ENCODE results near the gene ANKDD1A. TPM values are rescaled to one million over a fixed set of nuclear protein-coding genes. Genes with fewer than 3 reads are reported as not detected.

ANKDD1A gene
- total and polyA plus RNA-seq, 2 donors (not counting 1 experiment from before 2014, with no cell fraction given) = 8.2 to 13.2 TPM

DNA sequence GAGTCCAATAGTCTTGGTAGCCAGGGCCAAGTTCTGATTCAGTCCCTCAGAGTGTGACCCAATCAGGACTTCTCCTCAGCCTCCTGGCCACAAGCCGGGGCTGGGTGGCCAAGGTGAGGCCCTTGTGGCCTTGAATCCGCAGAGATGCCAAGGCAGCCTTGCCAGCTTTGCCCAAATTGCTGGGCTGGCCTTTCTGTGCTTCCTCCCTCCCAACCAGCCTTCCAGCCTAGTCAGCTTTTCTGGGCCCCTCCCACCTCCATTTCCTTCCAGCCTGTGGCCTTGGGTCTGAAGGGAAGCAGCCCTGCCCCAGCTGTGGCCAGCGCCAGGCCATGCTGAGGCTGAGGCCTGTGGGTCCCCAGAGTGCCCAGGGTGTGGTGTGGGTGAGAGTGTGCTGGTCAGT lies 34.3 kb upstream of the ANKDD1A start:
- Histone ChIP-seq H3K9me3 (ENCODE audit: control insufficient read depth, insufficient read depth, low read depth, low read length) (no peaks in the 10 kb centered on the region), H3K4me2 (ENCODE audit: extremely low read depth, insufficient read depth, low read length) (no peak overlapping the region), H3K27ac (ENCODE audit: insufficient read depth, low read length) (no peak overlapping the region), H3K4me3 (replicated peaks in 1 of 4; ENCODE audit: control extremely low read depth in 1 of 4, insufficient read depth in 1 of 4, low read depth in 3 of 4, low read length in 4 of 4) (no peak overlapping the region), H3K9ac (ENCODE audit: insufficient read depth, low read length) (no peak overlapping the region), H3K79me2 (ENCODE audit: control insufficient read depth, insufficient read depth, low read length) (no peaks in the 10 kb centered on the region), H2AFZ (ENCODE audit: low read length) (no peak overlapping the region), H3K4me1 (ENCODE audit: control insufficient read depth, extremely low read depth, insufficient read depth, low read length) (peaks cover 15% of the 10 kb centered on the region), H3K36me3 (ENCODE audit: control insufficient read depth, insufficient read depth, low read length) (no peaks in the 10 kb centered on the region), H4K20me1 (ENCODE audit: control insufficient read depth, extremely low read depth, insufficient read depth, low read length) (no peaks in the 10 kb centered on the region), H3K27me3 (ENCODE audit: control insufficient read depth, insufficient read depth, low read length) (no peaks in the 10 kb centered on the region)
- TF ChIP-seq EZH2 (IDR thresholded peaks at IDR 0.05; ENCODE audit: low read length, missing control alignments) = no peak
- TF ChIP-seq, protein P1, sequence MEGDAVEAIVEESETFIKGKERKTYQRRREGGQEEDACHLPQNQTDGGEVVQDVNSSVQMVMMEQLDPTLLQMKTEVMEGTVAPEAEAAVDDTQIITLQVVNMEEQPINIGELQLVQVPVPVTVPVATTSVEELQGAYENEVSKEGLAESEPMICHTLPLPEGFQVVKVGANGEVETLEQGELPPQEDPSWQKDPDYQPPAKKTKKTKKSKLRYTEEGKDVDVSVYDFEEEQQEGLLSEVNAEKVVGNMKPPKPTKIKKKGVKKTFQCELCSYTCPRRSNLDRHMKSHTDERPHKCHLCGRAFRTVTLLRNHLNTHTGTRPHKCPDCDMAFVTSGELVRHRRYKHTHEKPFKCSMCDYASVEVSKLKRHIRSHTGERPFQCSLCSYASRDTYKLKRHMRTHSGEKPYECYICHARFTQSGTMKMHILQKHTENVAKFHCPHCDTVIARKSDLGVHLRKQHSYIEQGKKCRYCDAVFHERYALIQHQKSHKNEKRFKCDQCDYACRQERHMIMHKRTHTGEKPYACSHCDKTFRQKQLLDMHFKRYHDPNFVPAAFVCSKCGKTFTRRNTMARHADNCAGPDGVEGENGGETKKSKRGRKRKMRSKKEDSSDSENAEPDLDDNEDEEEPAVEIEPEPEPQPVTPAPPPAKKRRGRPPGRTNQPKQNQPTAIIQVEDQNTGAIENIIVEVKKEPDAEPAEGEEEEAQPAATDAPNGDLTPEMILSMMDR (conservative IDR thresholded peaks at IDR 0.05 in 1 of 2, IDR thresholded peaks at IDR 0.05 in 1 of 2; ENCODE audit: low read depth in 1 of 2, low read length in 2 of 2) = no peak
- DNase-seq (ENCODE audit: low read depth in 2 of 2) = peak in 1 of 2 donors; percentile 42

DNA sequence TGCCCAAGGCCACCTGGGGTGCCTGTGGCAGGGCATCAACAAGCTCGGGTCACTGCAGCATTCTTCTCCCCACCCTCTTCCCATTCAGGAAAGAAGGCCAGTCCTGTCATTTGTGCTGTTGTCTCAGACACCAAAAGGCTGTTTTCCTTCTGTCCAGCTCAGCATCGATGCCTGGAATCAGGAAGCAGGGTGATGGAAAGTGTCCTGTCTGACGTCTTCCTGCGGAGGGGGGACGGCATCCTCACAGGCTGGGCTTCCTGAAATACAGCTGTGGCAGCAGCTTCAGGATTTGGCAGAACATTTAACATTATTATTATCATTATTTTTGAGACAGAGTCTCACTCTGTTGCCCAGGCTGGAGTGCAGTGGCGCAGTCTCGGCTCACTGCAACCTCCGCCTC lies 33.0 kb upstream of the ANKDD1A start:
- no peaks in the 10 kb centered on the region for H4K20me1 ChIP-seq (ENCODE audit: control insufficient read depth, extremely low read depth, insufficient read depth, low read length)
- no peak for TF ChIP-seq EZH2 (IDR thresholded peaks at IDR 0.05; ENCODE audit: low read length, missing control alignments)
- TF ChIP-seq, protein P1 (conservative IDR thresholded peaks at IDR 0.05 in 1 of 2, IDR thresholded peaks at IDR 0.05 in 1 of 2; ENCODE audit: low read depth in 1 of 2, low read length in 2 of 2) = no peak
- no peak overlapping the region for H3K9ac ChIP-seq (ENCODE audit: insufficient read depth, low read length)
- no peaks in the 10 kb centered on the region for H3K9me3 ChIP-seq (ENCODE audit: control insufficient read depth, insufficient read depth, low read depth, low read length)
- H3K36me3 ChIP-seq (ENCODE audit: control insufficient read depth, insufficient read depth, low read length) = no peaks in the 10 kb centered on the region
- H3K27ac ChIP-seq (ENCODE audit: insufficient read depth, low read length) = no peak overlapping the region
- H3K4me2 ChIP-seq (ENCODE audit: extremely low read depth, insufficient read depth, low read length) = no peak overlapping the region
- H3K79me2 ChIP-seq (ENCODE audit: control insufficient read depth, insufficient read depth, low read length) = no peaks in the 10 kb centered on the region
- no peak overlapping the region for H3K4me3 ChIP-seq (replicated peaks in 1 of 4; ENCODE audit: control extremely low read depth in 1 of 4, insufficient read depth in 1 of 4, low read depth in 3 of 4, low read length in 4 of 4)
- no peak overlapping the region for H2AFZ ChIP-seq (ENCODE audit: low read length)
- no peak for DNase-seq (ENCODE audit: low read depth in 2 of 2)
- no peaks in the 10 kb centered on the region for H3K27me3 ChIP-seq (ENCODE audit: control insufficient read depth, insufficient read depth, low read length)
- peaks cover 15% of the 10 kb centered on the region for H3K4me1 ChIP-seq (ENCODE audit: control insufficient read depth, extremely low read depth, insufficient read depth, low read length)

- no peaks in the 10 kb centered on the region for H4K20me1 ChIP-seq (ENCODE audit: control insufficient read depth, extremely low read depth, insufficient read depth, low read length)
- DNase-seq (ENCODE audit: low read depth in 2 of 2) = no peak
- H2AFZ ChIP-seq (ENCODE audit: low read length) = no peak overlapping the region
- H3K27me3 ChIP-seq (ENCODE audit: control insufficient read depth, insufficient read depth, low read length) = no peaks in the 10 kb centered on the region
- peaks cover 17% of the 10 kb centered on the region for H3K4me1 ChIP-seq (ENCODE audit: control insufficient read depth, extremely low read depth, insufficient read depth, low read length)
- H3K36me3 ChIP-seq (ENCODE audit: control insufficient read depth, insufficient read depth, low read length) = no peaks in the 10 kb centered on the region
- H3K27ac ChIP-seq (ENCODE audit: insufficient read depth, low read length) = no peak overlapping the region
- no peak overlapping the region for H3K4me2 ChIP-seq (ENCODE audit: extremely low read depth, insufficient read depth, low read length)
- no peaks in the 10 kb centered on the region for H3K79me2 ChIP-seq (ENCODE audit: control insufficient read depth, insufficient read depth, low read length)
- TF ChIP-seq, protein P1 (conservative IDR thresholded peaks at IDR 0.05 in 1 of 2, IDR thresholded peaks at IDR 0.05 in 1 of 2; ENCODE audit: low read depth in 1 of 2, low read length in 2 of 2) = no peak
- no peak for TF ChIP-seq EZH2 (IDR thresholded peaks at IDR 0.05; ENCODE audit: low read length, missing control alignments)
- no peak overlapping the region for H3K9ac ChIP-seq (ENCODE audit: insufficient read depth, low read length)
- H3K9me3 ChIP-seq (ENCODE audit: control insufficient read depth, insufficient read depth, low read depth, low read length) = no peaks in the 10 kb centered on the region
- H3K4me3 ChIP-seq (replicated peaks in 1 of 4; ENCODE audit: control extremely low read depth in 1 of 4, insufficient read depth in 1 of 4, low read depth in 3 of 4, low read length in 4 of 4) = no peak overlapping the region
Measured at GRCh38 chr15:64883100-64883581, 28.6 kb upstream of the ANKDD1A start.

Measured in fibroblast of lung (primary cell).